Gastroesophageal sphincter (tissue), 4 donors: Measurements from ENCODE around the gene NUP133. TPM values are rescaled to one million over a fixed set of nuclear protein-coding genes. Genes with fewer than 3 reads are reported as not detected.
A peak's percentile ranks its signal among the peaks of the same experiment; 100 is the strongest.

Source experiments
- ATAC-seq: fragments of 150-250 bp; one replicate; pipeline ENCODE4 v1.9.1; 2016; ENCODE audit warnings: mild to moderate bottlenecking, moderate library complexity
- H3K27ac ChIP-seq, 4 donors: fragments of 200-600 bp; sonication (generic) in 3 of 4; 1 replicate in 3 of 4; 2 replicates in 1 of 4; pipeline ENCODE4 v1.5.1; 2016 to 2019
- H3K27me3 ChIP-seq: fragments of 200-600 bp; sonication (generic); one replicate; pipeline ENCODE4 v1.5.1; 2019
- H3K36me3 ChIP-seq, 2 donors: fragments of 200-600 bp; sonication (generic); one replicate each; pipeline ENCODE4 v1.5.1; 2019; ENCODE audit warnings: control low read depth in 1 of 2
- H3K4me1 ChIP-seq, 3 donors: fragments of 200-600 bp; sonication (generic); 1 replicate in 2 of 3; 2 replicates in 1 of 3; pipeline ENCODE4 v1.5.1; 2016 to 2019; ENCODE audit warnings: control low read depth in 2 of 3
- H3K4me3 ChIP-seq, 2 donors: fragments of 200-600 bp; sonication (generic); one replicate each; pipeline ENCODE4 v1.5.1; 2019; ENCODE audit warnings: mild to moderate bottlenecking in 1 of 2, moderate library complexity in 1 of 2
- H3K9me3 ChIP-seq, 3 donors: fragments of 200-600 bp; sonication (generic); one replicate each; pipeline ENCODE4 v1.5.1; 2017 to 2019; ENCODE audit warnings: control low read depth in 2 of 3
- CTCF ChIP-seq, 4 experiments: fragments of 200-600 bp in 2 of 4; fragments of 450-650 bp in 2 of 4; sonication (generic) in 1 of 4; IDR thresholded peaks; one replicate each; pipeline ENCODE4 v1.5.1; 2017 to 2019; ENCODE audit warnings: antibody characterized with exemption in 4 of 4, mild to moderate bottlenecking in 2 of 4, moderate library complexity in 2 of 4
- EP300 ChIP-seq: sonication (generic); formaldehyde crosslinking; IDR thresholded peaks from one replicate; pipeline ENCODE4 v1.6.1; 2017; ENCODE audit warnings: antibody characterized with exemption, mild to moderate bottlenecking
- POLR2A ChIP-seq, 2 donors: fragments of 450-650 bp; IDR thresholded peaks; one replicate each; pipeline ENCODE4 v1.6.1; 2017; ENCODE audit warnings: antibody characterized with exemption in 2 of 2, mild to moderate bottlenecking in 2 of 2, moderate library complexity in 1 of 2
- POLR2AphosphoS5 ChIP-seq: sonication (generic); formaldehyde crosslinking; IDR thresholded peaks from one replicate; pipeline ENCODE4 v1.6.1; 2017; ENCODE audit warnings: antibody characterized with exemption
- WGBS, 2 donors: methylation state at CpG; one replicate each; pipeline ENCODE4 v1.1.5; 2018; ENCODE audit warnings: low coverage in 1 of 2; 5-methylcytosine and 5-hydroxymethylcytosine counted together
- total RNA-seq, 4 donors: library from RNA; depleted of rRNA; stranded (reverse); fragments of >200 nt; gene quantifications; one replicate each; pipeline ENCODE4 v1.1.0, GENCODE V29; 2016

Gene NUP133
- total RNA-seq = 10 to 100 TPM; 20.5 to 30.2 (median 26.7) TPM

GRCh38 chr1:229507951-229508822, at the start of gene NUP133:
TSS of gene NUP133 (minus strand) at chr1:229508341. CDS start at chr1:229508249, 92 bp downstream.
- Histone ChIP-seq H3K27me3 (no peaks in the 10 kb centered on the region), H3K4me3 (peak within 1 kb of the TSS; percentile 76 to 98), H3K9me3 (no peaks in the 10 kb centered on the region), H3K27ac (peak within 1 kb of the TSS; percentile 92 to 99 (median 96)), H3K36me3 (peaks cover 0 to 11% of the 10 kb centered on the region in 2 donors), H3K4me1 (peaks cover 0 to 24% (median 5%) of the 10 kb centered on the region in 3 donors)
- ATAC-seq = peak; percentile 99
- no peak for TF ChIP-seq CTCF (IDR thresholded peaks at IDR 0.05)
- TF ChIP-seq POLR2AphosphoS5 = peak; percentile 98
- TF ChIP-seq POLR2A (IDR thresholded peaks at IDR 0.05) = peak; percentile 92 to 95
- WGBS, 2 donors = 0 to 4% methylated on average over 4 to 8 of the region's 65 CpGs

GRCh38 chr1:229557200-229557850, 49.2 kb upstream of the NUP133 start:
- ATAC-seq = no peak
- peaks cover 0 to 64% (median 31%) of the 10 kb centered on the region in 3 donors for H3K4me1 ChIP-seq
- WGBS, 2 donors = 14 to 24% methylated on average over 5 of the region's 5 CpGs

GRCh38 chr1:229554886-229555621, 46.9 kb upstream of the NUP133 start:
- H3K27me3 ChIP-seq = no peaks in the 10 kb centered on the region
- ATAC-seq = no peak
- H3K27ac ChIP-seq = peak overlapping the region in 1 of 4 donors; percentile 5
- H3K36me3 ChIP-seq = no peaks in the 10 kb centered on the region
- no peak overlapping the region for H3K4me3 ChIP-seq
- peaks cover 0 to 86% (median 31%) of the 10 kb centered on the region in 3 donors for H3K4me1 ChIP-seq
- WGBS, 2 donors = 74 to 81% methylated on average over 5 to 8 of the region's 10 CpGs
- H3K9me3 ChIP-seq = no peaks in the 10 kb centered on the region
- TF ChIP-seq CTCF (IDR thresholded peaks at IDR 0.05) (no peak), EP300 (no peak), POLR2AphosphoS5 (no peak), POLR2A (IDR thresholded peaks at IDR 0.05) (no peak)

More at GRCh38 chr1:229557200-229557850, 49.2 kb upstream of the NUP133 start:
- Histone ChIP-seq H3K36me3 (no peaks in the 10 kb centered on the region), H3K9me3 (no peaks in the 10 kb centered on the region), H3K27me3 (no peaks in the 10 kb centered on the region), H3K27ac (peak overlapping the region; percentile 89 to 98 (median 96)), H3K4me3 (peak overlapping the region; percentile 76 to 97)
- TF ChIP-seq CTCF (IDR thresholded peaks at IDR 0.05) = no peak
- TF ChIP-seq EP300 = no peak
- no peak for TF ChIP-seq POLR2AphosphoS5
- no peak for TF ChIP-seq POLR2A (IDR thresholded peaks at IDR 0.05)

- no peaks in the 10 kb centered on the region for H3K9me3 ChIP-seq
- no peak overlapping the region for H3K4me3 ChIP-seq
- TF ChIP-seq EP300 (no peak), POLR2AphosphoS5 (no peak), POLR2A (IDR thresholded peaks at IDR 0.05) (no peak), CTCF (IDR thresholded peaks at IDR 0.05) (no peak)
- H3K27ac ChIP-seq = peak overlapping the region in 1 of 4 donors; percentile 7
- H3K4me1 ChIP-seq = peaks cover 0 to 81% (median 27%) of the 10 kb centered on the region in 3 donors
- 81 to 88% methylated on average over 3 to 7 of the region's 7 CpGs for WGBS, 2 donors
- no peaks in the 10 kb centered on the region for H3K27me3 ChIP-seq
- H3K36me3 ChIP-seq = peaks cover 0 to 6% of the 10 kb centered on the region in 2 donors
- ATAC-seq = no peak
Observed at GRCh38 chr1:229553621-229554130, 45.5 kb upstream of the NUP133 start.
